ENCODE data around the gene CAV3. TPM values are rescaled to one million over a fixed set of nuclear protein-coding genes. Genes with fewer than 3 reads are reported as not detected.

CAV3 gene
- total and polyA plus RNA-seq, 4 donors: 0.06 to 0.18 TPM; not detected in 2

- H3K36me3 ChIP-seq (ENCODE audit: control insufficient read depth in 4 of 4, insufficient read depth in 4 of 4, low read length in 4 of 4): no peaks in the 10 kb centered on the region
- peaks cover 15 to 48% (median 34%) of the 10 kb centered on the region in 3 donors for H3K27me3 ChIP-seq (ENCODE audit: control insufficient read depth in 3 of 3, insufficient read depth in 3 of 3, low read length in 2 of 3)
- no peak for DNase-seq
- no peak overlapping the region for H3K4me3 ChIP-seq
- H3K9me3 ChIP-seq (ENCODE audit: control insufficient read depth in 4 of 4, insufficient read depth in 3 of 4, low read length in 3 of 4): no peaks in the 10 kb centered on the region
- H3K27ac ChIP-seq (ENCODE audit: low read depth in 1 of 2, low read length in 1 of 2): no peak overlapping the region
- no peak for ATAC-seq (ENCODE audit: insufficient read depth, low FRiP score)
- H3K4me1 ChIP-seq (ENCODE audit: control insufficient read depth in 5 of 5, insufficient read depth in 5 of 5, low read length in 5 of 5): peaks cover 0 to 26% (median 3%) of the 10 kb centered on the region in 5 donors
- no peak for TF ChIP-seq CTCF (IDR thresholded peaks at IDR 0.05; ENCODE audit: control extremely low read depth, extremely low read depth)
- no peak overlapping the region for H3K9ac ChIP-seq (ENCODE audit: insufficient read depth in 1 of 2, low read length in 2 of 2)
- WGBS, 2 donors: 85 to 88% methylated on average over 2 of the region's 2 CpGs
These were observed 32.5 kb downstream of the CAV3 start for GRCh38 chr3:8766148-8766547.

GRCh38 chr3:8767256-8767666, 33.7 kb downstream of the CAV3 start:
- no peak for TF ChIP-seq CTCF (IDR thresholded peaks at IDR 0.05; ENCODE audit: control extremely low read depth, extremely low read depth)
- DNase-seq (peak in 1 of 3 donors; percentile 38), ATAC-seq (ENCODE audit: insufficient read depth, low FRiP score) (no peak)
- H3K4me1 ChIP-seq (ENCODE audit: control insufficient read depth in 5 of 5, insufficient read depth in 5 of 5, low read length in 5 of 5): peaks cover 0 to 26% (median 3%) of the 10 kb centered on the region in 5 donors
- H3K27me3 ChIP-seq (ENCODE audit: control insufficient read depth in 3 of 3, insufficient read depth in 3 of 3, low read length in 2 of 3): peaks cover 15 to 53% (median 36%) of the 10 kb centered on the region in 3 donors
- no peaks in the 10 kb centered on the region for H3K9me3 ChIP-seq (ENCODE audit: control insufficient read depth in 4 of 4, insufficient read depth in 3 of 4, low read length in 3 of 4)
- no peak overlapping the region for H3K27ac ChIP-seq (ENCODE audit: low read depth in 1 of 2, low read length in 1 of 2)
- no peaks in the 10 kb centered on the region for H3K36me3 ChIP-seq (ENCODE audit: control insufficient read depth in 4 of 4, insufficient read depth in 4 of 4, low read length in 4 of 4)
- H3K4me3 ChIP-seq: no peak overlapping the region
- 32 to 47% methylated on average over 37 of the region's 37 CpGs for WGBS, 2 donors
- no peak overlapping the region for H3K9ac ChIP-seq (ENCODE audit: insufficient read depth in 1 of 2, low read length in 2 of 2)

GRCh38 chr3:8767667-8768363, 34.2 kb downstream of the CAV3 start:
- Histone ChIP-seq H3K4me3 (no peak overlapping the region), H3K36me3 (ENCODE audit: control insufficient read depth in 4 of 4, insufficient read depth in 4 of 4, low read length in 4 of 4) (no peaks in the 10 kb centered on the region), H3K27ac (ENCODE audit: low read depth in 1 of 2, low read length in 1 of 2) (no peak overlapping the region), H3K9ac (ENCODE audit: insufficient read depth in 1 of 2, low read length in 2 of 2) (no peak overlapping the region), H3K4me1 (ENCODE audit: control insufficient read depth in 5 of 5, insufficient read depth in 5 of 5, low read length in 5 of 5) (peaks cover 0 to 26% (median 3%) of the 10 kb centered on the region in 5 donors), H3K9me3 (ENCODE audit: control insufficient read depth in 4 of 4, insufficient read depth in 3 of 4, low read length in 3 of 4) (no peaks in the 10 kb centered on the region), H3K27me3 (ENCODE audit: control insufficient read depth in 3 of 3, insufficient read depth in 3 of 3, low read length in 2 of 3) (peaks cover 15 to 53% (median 36%) of the 10 kb centered on the region in 3 donors)
- peak; percentile 26 to 55 (median 41) for DNase-seq
- no peak for ATAC-seq (ENCODE audit: insufficient read depth, low FRiP score)
- 4 to 8% methylated on average over 70 to 74 of the region's 74 CpGs for WGBS, 2 donors
- no peak for TF ChIP-seq CTCF (IDR thresholded peaks at IDR 0.05; ENCODE audit: control extremely low read depth, extremely low read depth)
